GM20000 (cell line): ENCODE data around the gene JPT1.
"Not testable (repeated sequence)": the region's sequence is repeated elsewhere in the genome, so short reads cannot be mapped to it uniquely, and the experiment has no call there.

Source experiments
- DNase-seq: peaks from one replicate; pipeline ENCODE4 v3.0.0; 2012; ENCODE audit warnings: low spot score
- TF ChIP-seq, protein P1 (sequence below): IDR thresholded peaks from 2 replicates; pipeline ENCODE4 v1.5.1; 2012; ENCODE audit warnings: mild to moderate bottlenecking, control low read depth; ENCODE audit errors: extremely low read depth, missing control alignments

The JPT1 gene

DNA sequence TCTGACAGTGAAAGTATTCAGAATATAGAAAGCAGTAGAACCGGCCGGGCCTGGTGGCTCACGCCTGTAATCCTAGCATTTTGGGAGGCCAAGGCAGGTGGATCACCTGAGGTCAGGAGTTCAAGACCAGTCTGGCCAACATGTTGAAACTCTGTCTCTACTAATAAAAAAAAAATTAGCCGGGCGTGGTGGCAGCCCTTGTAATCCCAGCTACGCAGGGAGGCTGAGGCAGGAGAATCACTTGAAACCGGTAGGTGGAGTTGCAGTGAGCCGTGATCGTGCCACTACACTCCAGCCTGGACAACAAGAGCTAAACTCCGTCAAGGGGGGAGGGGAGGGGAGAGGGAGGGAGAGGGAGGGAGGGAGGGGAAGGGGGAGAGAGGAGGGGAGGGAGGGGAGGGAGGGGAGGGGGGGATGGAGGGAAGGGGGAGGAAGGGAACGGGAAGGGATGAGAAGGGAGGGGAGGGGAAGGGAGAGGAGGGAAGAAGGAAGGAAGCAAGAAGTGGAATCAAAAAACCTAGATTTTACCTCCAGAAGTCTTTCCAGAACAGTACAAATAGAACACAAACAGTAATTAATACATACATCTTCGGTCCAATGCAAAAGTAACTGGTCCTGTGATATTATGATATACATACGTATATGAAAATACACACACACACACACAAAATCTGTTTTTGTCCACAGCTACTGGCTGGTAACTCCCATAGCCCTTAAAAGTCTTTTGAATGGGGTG lies 11.9 kb downstream of the JPT1 start:
- TF ChIP-seq, protein P1, sequence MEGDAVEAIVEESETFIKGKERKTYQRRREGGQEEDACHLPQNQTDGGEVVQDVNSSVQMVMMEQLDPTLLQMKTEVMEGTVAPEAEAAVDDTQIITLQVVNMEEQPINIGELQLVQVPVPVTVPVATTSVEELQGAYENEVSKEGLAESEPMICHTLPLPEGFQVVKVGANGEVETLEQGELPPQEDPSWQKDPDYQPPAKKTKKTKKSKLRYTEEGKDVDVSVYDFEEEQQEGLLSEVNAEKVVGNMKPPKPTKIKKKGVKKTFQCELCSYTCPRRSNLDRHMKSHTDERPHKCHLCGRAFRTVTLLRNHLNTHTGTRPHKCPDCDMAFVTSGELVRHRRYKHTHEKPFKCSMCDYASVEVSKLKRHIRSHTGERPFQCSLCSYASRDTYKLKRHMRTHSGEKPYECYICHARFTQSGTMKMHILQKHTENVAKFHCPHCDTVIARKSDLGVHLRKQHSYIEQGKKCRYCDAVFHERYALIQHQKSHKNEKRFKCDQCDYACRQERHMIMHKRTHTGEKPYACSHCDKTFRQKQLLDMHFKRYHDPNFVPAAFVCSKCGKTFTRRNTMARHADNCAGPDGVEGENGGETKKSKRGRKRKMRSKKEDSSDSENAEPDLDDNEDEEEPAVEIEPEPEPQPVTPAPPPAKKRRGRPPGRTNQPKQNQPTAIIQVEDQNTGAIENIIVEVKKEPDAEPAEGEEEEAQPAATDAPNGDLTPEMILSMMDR = no peak
- no peak for DNase-seq

DNA sequence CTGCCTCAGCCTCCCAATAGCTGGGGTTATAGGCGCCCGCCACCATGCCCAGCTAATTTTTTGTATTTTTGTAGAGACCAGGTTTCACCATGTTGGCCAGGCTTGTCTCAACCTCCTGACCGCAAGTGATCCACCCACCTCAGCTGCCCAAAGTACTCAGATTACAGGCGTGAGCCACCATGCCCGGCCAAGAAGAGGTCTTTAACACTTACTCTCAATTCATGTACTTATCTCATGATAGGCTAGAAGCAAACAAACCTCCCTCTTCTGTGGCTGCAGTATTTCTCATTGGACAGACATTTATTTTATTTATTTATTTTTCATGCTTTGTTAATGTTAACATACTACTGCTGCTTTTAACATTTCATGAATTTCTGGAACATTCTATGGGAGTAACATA lies 15.8 kb downstream of the JPT1 start:
- no peak for DNase-seq
- TF ChIP-seq, protein P1 = no peak

DNA sequence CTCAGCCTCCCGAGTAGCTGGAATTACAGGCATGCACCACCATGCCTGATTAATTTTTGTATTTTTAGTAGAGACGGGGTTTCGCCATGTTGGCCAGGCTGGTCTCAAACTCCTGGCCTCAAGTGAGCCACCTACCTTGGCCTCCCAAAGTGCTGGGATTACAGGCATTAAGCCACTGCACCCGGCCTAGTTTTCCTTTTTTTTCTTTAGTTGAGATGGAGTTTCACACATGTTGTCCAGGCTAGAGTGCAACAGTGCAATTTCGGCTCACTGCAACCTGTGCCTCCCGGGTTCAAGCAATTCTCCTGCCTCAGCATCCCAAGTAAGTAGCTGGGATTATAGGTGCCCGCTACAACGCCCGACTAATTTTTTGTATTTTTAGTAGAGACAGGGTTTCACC lies 16.6 kb downstream of the JPT1 start:
- DNase-seq = not testable (repeated sequence)

DNA sequence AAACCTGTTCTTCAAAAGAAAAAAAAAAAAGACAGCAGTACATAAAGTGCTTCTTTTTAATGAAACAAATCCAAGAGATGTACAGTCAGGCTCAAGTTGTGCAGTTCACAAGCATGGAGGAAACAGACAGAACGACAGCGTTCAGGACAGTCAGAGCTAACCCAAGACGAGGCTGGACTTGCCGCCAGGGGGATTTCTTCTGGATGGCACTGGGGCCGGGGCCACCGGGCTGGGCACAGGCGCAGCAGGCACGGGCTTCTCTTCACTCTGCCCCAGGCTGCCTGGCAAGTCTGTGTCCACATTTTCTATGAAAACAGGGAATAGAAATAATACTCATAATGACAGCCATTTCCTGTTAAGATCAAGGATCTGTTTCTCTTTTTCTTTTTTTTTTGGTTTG lies 18.4 kb downstream of the JPT1 start:
- TF ChIP-seq, protein P1 = no peak
- DNase-seq = no peak

DNA sequence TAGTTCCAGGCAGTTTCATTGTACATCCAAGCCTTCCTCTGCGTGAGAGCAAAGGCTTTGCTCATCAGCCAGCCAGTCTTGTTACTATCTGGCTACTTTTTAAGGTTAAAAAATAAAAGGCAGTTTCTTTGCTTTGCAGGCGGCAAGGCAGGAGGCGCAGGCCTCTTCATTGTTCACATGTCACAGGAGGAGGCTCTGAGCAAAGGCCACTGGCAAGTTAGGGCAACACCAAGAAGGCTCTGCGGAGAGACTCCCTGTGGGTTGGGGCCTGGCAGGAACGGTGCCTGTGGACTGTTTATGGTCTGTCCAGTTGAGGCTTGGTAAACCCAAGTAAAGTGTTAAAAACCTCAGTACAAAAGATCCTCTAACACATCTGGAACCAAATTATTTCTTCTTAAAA lies 18.9 kb downstream of the JPT1 start:
- DNase-seq = no peak
- TF ChIP-seq, protein P1 = no peak

DNA sequence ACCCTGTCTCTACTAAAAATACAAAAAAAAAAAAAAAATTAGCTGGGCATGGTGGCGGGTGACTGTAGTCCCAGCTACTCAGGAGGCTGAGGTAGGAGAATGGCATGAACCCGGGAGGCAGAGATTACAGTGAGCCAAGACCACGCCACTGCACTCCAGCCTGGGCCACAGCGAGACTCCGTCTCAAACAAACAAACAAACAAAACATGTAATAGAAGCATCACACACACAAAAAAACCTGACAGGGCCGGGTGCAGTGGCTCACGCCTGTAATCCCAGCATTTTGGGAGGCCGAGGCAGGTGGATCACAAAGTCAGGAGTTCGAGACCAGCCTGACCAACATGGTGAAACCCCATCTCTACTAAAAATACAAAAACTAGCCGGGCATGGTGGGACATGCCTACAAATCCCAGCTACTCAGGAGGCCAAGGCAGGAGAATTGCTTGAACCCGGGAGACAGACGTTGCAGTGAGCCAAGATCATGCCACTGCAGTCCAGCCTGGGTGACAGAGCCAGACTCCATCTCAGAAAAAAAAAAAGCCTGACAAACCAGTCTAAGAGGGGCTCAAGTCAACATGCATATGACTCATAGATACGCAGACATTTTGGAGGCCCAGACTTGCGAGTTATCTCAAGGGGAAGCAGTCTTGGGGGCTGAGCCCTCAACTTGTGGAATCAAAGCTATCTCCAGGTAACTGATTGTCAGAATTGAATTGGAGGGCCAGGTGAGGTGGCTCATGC lies 20.5 kb downstream of the JPT1 start:
- DNase-seq = not testable (repeated sequence)

DNA sequence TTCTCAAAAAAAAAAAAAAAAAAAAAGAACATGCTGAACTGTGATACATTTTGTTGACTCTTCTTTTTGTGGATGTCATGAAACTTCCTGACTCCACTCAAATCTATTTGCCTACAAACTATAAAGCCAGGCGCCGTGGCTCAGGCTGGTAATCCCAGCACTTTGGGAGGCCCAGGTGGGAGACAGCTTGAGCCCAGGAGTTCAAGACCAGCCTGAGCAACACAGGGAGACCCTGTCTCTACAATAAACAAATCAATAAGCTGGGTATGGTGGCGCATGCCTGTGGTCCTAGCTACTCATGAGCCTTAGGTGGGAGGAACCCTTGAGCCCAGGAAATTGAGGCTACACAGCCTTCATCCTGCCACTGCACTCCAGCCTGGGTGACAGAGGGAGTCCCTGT lies 21.3 kb downstream of the JPT1 start:
- no peak for DNase-seq

DNA sequence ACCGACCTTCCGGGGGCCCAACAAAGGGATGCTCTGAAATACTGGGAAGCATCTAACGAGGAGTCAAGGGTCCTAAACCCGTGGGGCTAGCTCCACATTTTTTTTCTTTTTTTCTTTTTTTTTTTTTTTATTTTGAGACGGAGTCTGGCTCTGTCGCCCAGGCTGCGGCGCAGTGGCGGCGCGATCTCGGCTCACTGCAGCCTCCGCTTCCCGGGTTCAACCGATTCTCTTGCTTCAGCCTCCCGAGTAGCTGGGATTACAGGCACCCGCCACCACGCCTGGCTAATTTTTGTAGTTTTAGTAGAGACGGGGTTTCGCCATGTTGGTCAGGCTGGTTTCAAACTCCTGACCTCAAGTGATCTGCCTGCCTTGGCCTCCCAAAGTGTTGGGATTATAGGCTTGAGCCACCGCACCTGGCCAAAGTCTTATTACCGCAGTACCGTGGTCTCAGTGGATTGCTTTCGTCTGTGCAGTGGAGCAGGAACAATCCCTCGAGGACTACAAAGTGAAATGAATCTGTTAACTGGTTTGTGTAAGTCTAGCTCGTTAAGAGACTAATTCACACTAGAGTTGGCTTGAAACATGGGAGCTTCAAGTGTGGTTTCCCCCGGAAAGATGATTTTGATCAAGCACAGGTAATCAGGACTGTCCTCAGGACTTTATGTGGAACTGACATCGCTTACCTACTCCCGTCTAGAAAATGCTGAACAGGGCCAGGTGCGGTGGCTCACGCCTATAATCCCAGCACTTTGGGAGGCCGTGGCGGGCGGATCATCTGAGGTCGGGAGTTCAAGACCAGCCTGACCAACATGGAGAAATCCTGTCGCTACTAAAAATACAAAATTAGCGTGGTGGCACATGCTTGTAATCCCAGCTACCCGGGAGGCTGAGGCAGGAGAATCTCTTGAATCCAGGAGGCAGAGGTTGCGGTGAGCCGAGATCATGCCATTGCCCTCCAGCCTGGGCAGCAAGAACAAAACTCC lies 22.0 kb downstream of the JPT1 start:
- DNase-seq = not testable (repeated sequence)

More for the DNA sequence above, 21.3 kb downstream of the JPT1 start:
- TF ChIP-seq, protein P1 = no peak
